ENCODE data around the gene COL24A1. TPM values are rescaled to one million over a fixed set of nuclear protein-coding genes. Genes with fewer than 3 reads are reported as not detected.

The COL24A1 gene
- total RNA-seq, 1 experiment from 2014 or later: not detected

GRCh38 chr1:85822696-85823095, 333.9 kb downstream of the COL24A1 start:
- ChIA-PET POLR2A (no interaction called here), RAD21 (ENCODE audit: low non-redundant PET in 1 of 2, low total read pairs in 2 of 2, uncharacterized antibody in 2 of 2, unreplicated experiment in 2 of 2) (no interaction called here), CTCF (no interaction called here)
- H4K20me1 ChIP-seq (ENCODE audit: insufficient read depth): no peaks in the 10 kb centered on the region
- no peak overlapping the region for H3K4me3 ChIP-seq (replicated peaks in 1 of 2; ENCODE audit: low read depth in 1 of 2, low read length in 2 of 2)
- no peaks in the 10 kb centered on the region; the same call in 1 of the 2 replicates for H3K9me2 ChIP-seq (ENCODE audit: insufficient read depth)
- TF ChIP-seq MAX (IDR thresholded peaks at IDR 0.05): no peak
- TF ChIP-seq RAD21 (IDR thresholded peaks at IDR 0.05; ENCODE audit: low read depth): peak; percentile 2; the same call in 1 of the 2 replicates
- no peak for TF ChIP-seq YY1 (IDR thresholded peaks at IDR 0.05; ENCODE audit: extremely low read depth, insufficient replicate concordance, low read depth, low read length)
- peak; percentile 40; the same call in 1 of the 2 replicates for TF ChIP-seq SRF (IDR thresholded peaks at IDR 0.05; ENCODE audit: low read depth)
- peak; percentile 45; the same call in 1 of the 2 replicates for TF ChIP-seq CEBPB (IDR thresholded peaks at IDR 0.05; ENCODE audit: low read depth)
- 0 out of 2 replicates have a peak, but pooled peaks have one; percentile 32 for TF ChIP-seq CBX3 (IDR thresholded peaks at IDR 0.05; ENCODE audit: low read depth)
- TF ChIP-seq JUND (IDR thresholded peaks at IDR 0.05): no peak
- TF ChIP-seq POLR2AphosphoS5 (IDR thresholded peaks at IDR 0.05; ENCODE audit: low read depth, low read length): no peak
- TF ChIP-seq SIN3A (IDR thresholded peaks at IDR 0.05; ENCODE audit: low read depth): no peak
- peak; percentile 63; the same call in 1 of the 2 replicates for TF ChIP-seq SP1 (IDR thresholded peaks at IDR 0.05; ENCODE audit: low read depth)
- intact Hi-C loops (cut with micrococcal nuclease): no loop called here
- H3K27me3 ChIP-seq (ENCODE audit: insufficient read depth, low read length): no peaks in the 10 kb centered on the region
- H3K9me3 ChIP-seq (ENCODE audit: control insufficient read depth in 1 of 2, insufficient read depth in 1 of 2, low read depth in 1 of 2, low read length in 2 of 2): no peaks in the 10 kb centered on the region
- ATAC-seq: no peak
- no peak for DNase-seq (ENCODE audit: low read depth, low spot score)
- H3K36me3 ChIP-seq (ENCODE audit: control insufficient read depth in 1 of 2, insufficient read depth in 2 of 2, low read length in 2 of 2): no peaks in the 10 kb centered on the region
- no peak overlapping the region for H3K9ac ChIP-seq (ENCODE audit: low read length)
- peak overlapping the region; percentile 37; the same call in 1 of the 2 replicates for H3K4me2 ChIP-seq (ENCODE audit: low read length)
- peak overlapping the region; percentile 56 for H2AFZ ChIP-seq (ENCODE audit: low read depth, low read length, poor library complexity, severe bottlenecking)
- no peak overlapping the region for H3K27ac ChIP-seq (ENCODE audit: low read depth, low read length)
- peaks cover 0 to 13% of the 10 kb centered on the region in 2 experiments; a peak in 3 of 4 replicates for H3K4me1 ChIP-seq (ENCODE audit: control insufficient read depth in 1 of 2, insufficient read depth in 2 of 2, low read length in 2 of 2)
- no TSS peak for BruUV-seq (replicated peaks)
- no peaks in the 10 kb centered on the region for H3K79me2 ChIP-seq (ENCODE audit: insufficient read depth, low read length)

DNA sequence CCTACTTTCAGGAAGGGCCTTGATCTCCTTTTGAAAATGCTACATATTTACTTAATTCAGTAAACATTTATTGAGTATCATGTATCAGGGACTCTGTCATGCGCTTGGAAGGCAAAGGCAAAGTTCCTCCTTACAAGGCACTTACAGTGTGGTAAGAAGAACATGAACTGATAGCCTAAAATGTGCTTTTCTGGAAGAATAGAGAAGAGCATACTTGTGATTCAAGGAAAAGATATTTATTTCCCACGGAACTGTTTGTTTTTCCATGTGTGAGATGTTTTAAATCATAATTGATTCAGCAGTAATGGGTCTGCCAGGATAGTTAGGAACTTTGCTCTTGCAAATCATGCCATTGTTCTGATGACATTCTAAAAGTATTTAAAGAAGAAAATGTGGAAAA, 338.2 kb downstream of the COL24A1 start:
- Histone ChIP-seq H3K4me1 (ENCODE audit: control insufficient read depth in 1 of 2, insufficient read depth in 2 of 2, low read length in 2 of 2) (peaks cover 0 to 12% of the 10 kb centered on the region in 2 experiments; a peak in 3 of 4 replicates), H3K4me2 (ENCODE audit: low read length) (no peak overlapping the region), H3K27ac (ENCODE audit: low read depth, low read length) (no peak overlapping the region), H3K27me3 (ENCODE audit: insufficient read depth, low read length) (no peaks in the 10 kb centered on the region), H3K36me3 (ENCODE audit: control insufficient read depth in 1 of 2, insufficient read depth in 2 of 2, low read length in 2 of 2) (no peaks in the 10 kb centered on the region), H3K9me2 (ENCODE audit: insufficient read depth) (no peaks in the 10 kb centered on the region; the same call in 1 of the 2 replicates), H2AFZ (ENCODE audit: low read depth, low read length, poor library complexity, severe bottlenecking) (no peak overlapping the region), H4K20me1 (ENCODE audit: insufficient read depth) (no peaks in the 10 kb centered on the region), H3K9ac (ENCODE audit: low read length) (no peak overlapping the region), H3K9me3 (ENCODE audit: control insufficient read depth in 1 of 2, insufficient read depth in 1 of 2, low read depth in 1 of 2, low read length in 2 of 2) (no peaks in the 10 kb centered on the region), H3K4me3 (replicated peaks in 1 of 2; ENCODE audit: low read depth in 1 of 2, low read length in 2 of 2) (no peak overlapping the region), H3K79me2 (ENCODE audit: insufficient read depth, low read length) (no peaks in the 10 kb centered on the region)
- TF ChIP-seq CTCF (IDR thresholded peaks at IDR 0.05 in 2 of 3, conservative IDR thresholded peaks at IDR 0.05 in 1 of 3; ENCODE audit: borderline replicate concordance in 1 of 3, insufficient read depth in 1 of 3, low read depth in 2 of 3, low read length in 2 of 3): no peak
- no peak for TF ChIP-seq ZNF274 (IDR thresholded peaks at IDR 0.05; ENCODE audit: low read depth, low read length)
- no peak for TF ChIP-seq RAD21 (IDR thresholded peaks at IDR 0.05; ENCODE audit: low read depth)
- TF ChIP-seq ZFX (IDR thresholded peaks at IDR 0.05): no peak
- TF ChIP-seq CEBPB (IDR thresholded peaks at IDR 0.05; ENCODE audit: low read depth): no peak
- no peak for TF ChIP-seq POLR2AphosphoS5 (IDR thresholded peaks at IDR 0.05; ENCODE audit: low read depth, low read length)
- TF ChIP-seq REST (IDR thresholded peaks at IDR 0.05; ENCODE audit: low read depth): no peak
- TF ChIP-seq EZH2 (IDR thresholded peaks at IDR 0.05): no peak
- no peak for TF ChIP-seq SP1 (IDR thresholded peaks at IDR 0.05; ENCODE audit: low read depth)
- no peak for TF ChIP-seq FOSL1 (IDR thresholded peaks at IDR 0.05; ENCODE audit: low read depth)
- no peak for TF ChIP-seq EZH2phosphoT487 (IDR thresholded peaks at IDR 0.05; ENCODE audit: borderline replicate concordance)
- ATAC-seq (no peak), DNase-seq (ENCODE audit: low read depth, low spot score) (no peak)
- no TSS peak for BruUV-seq (replicated peaks)
- ChIA-PET RAD21 (ENCODE audit: low non-redundant PET in 1 of 2, low total read pairs in 2 of 2, uncharacterized antibody in 2 of 2, unreplicated experiment in 2 of 2) (no interaction called here), CTCF (no interaction called here), POLR2A (no interaction called here)
- intact Hi-C loops (cut with micrococcal nuclease): no loop called here

All from HCT116 (cell line).